NCI-H82 treated with DMSO at 0.1 percent for 48 hours (cell line): ENCODE measurements around the gene GUSB.
"Not testable (repeated sequence)": the region's sequence is repeated elsewhere in the genome, so short reads cannot be mapped to it uniquely, and the experiment has no call there.

Source experiments
- DNase-seq: peaks from one replicate; lab custom pipeline; 2025; ENCODE audit not compliant: unreplicated experiment; lab: John Stamatoyannopoulos, UW

Gene GUSB

GRCh38 chr7:65975814-65976445 lies 6.1 kb downstream of the GUSB start:
- no peak for DNase-seq

GRCh38 chr7:65974876-65975275 lies 7.1 kb downstream of the GUSB start:
- no peak for DNase-seq

GRCh38 chr7:65974191-65974801 lies 7.7 kb downstream of the GUSB start:
- DNase-seq: no peak

GRCh38 chr7:65972976-65973375 lies 9.0 kb downstream of the GUSB start:
- DNase-seq: no peak

- DNase-seq: no peak
These were observed 11.0 kb downstream of the GUSB start for GRCh38 chr7:65971021-65971420.

GRCh38 chr7:65968256-65969185 lies 13.5 kb downstream of the GUSB start:
- DNase-seq: no peak

GRCh38 chr7:65967361-65968155 lies 14.5 kb downstream of the GUSB start:
- no peak for DNase-seq

- no peak for DNase-seq
These were observed 15.9 kb downstream of the GUSB start for GRCh38 chr7:65966146-65966545.

GRCh38 chr7:65964671-65965070 lies 17.3 kb downstream of the GUSB start:
- DNase-seq: not testable (repeated sequence)

GRCh38 chr7:65962033-65962432 lies 20.0 kb downstream of the GUSB start:
- DNase-seq: no peak

GRCh38 chr7:65960351-65961074 lies 21.5 kb downstream of the GUSB start:
- DNase-seq: no peak

GRCh38 chr7:65955718-65956117 lies 26.3 kb downstream of the GUSB start:
- no peak for DNase-seq

GRCh38 chr7:65953890-65954450 lies 28.0 kb downstream of the GUSB start:
- no peak for DNase-seq

- no peak for DNase-seq
These were observed 28.9 kb downstream of the GUSB start for GRCh38 chr7:65953001-65953720.

GRCh38 chr7:65951837-65952578 lies 30.0 kb downstream of the GUSB start:
- DNase-seq: no peak

- no peak for DNase-seq
These were observed 35.1 kb downstream of the GUSB start for GRCh38 chr7:65946904-65947303.

- not testable (repeated sequence) for DNase-seq
These were observed 36.2 kb downstream of the GUSB start for GRCh38 chr7:65945787-65946186.

- no peak for DNase-seq
These were observed 43.6 kb downstream of the GUSB start for GRCh38 chr7:65938336-65938895.
